Effector CD4-positive, alpha-beta T cell (primary cell): ENCODE results near the gene WDR4.
"Not testable (repeated sequence)": the region's sequence is repeated elsewhere in the genome, so short reads cannot be mapped to it uniquely, and the experiment has no call there.

Source experiments
- DNase-seq: peaks from one replicate; pipeline ENCODE4 v3.0.0-alpha.2; 2020

WDR4 gene

GRCh38 chr21:42837421-42838211 is 41.7 kb downstream of the WDR4 start:
- no peak for DNase-seq

- DNase-seq = no peak
These were observed 42.5 kb downstream of the WDR4 start for GRCh38 chr21:42836767-42837301.

GRCh38 chr21:42836402-42836666 is 43.0 kb downstream of the WDR4 start:
- no peak for DNase-seq

GRCh38 chr21:42835611-42836401 is 43.5 kb downstream of the WDR4 start:
- DNase-seq = no peak

- no peak for DNase-seq
These were observed 44.1 kb downstream of the WDR4 start for GRCh38 chr21:42835211-42835610.

- no peak for DNase-seq
These were observed 44.6 kb downstream of the WDR4 start for GRCh38 chr21:42834726-42835191.

- no peak for DNase-seq
These were observed 45.2 kb downstream of the WDR4 start for GRCh38 chr21:42833859-42834725.

- DNase-seq = peak; percentile 35
These were observed 45.9 kb downstream of the WDR4 start for GRCh38 chr21:42833439-42833815.

- DNase-seq = not testable (repeated sequence)
These were observed 47.1 kb downstream of the WDR4 start for GRCh38 chr21:42832321-42832630.

GRCh38 chr21:42830456-42831455 is 48.6 kb downstream of the WDR4 start:
- DNase-seq = no peak

- no peak for DNase-seq
These were observed 49.4 kb downstream of the WDR4 start for GRCh38 chr21:42829954-42830353.

- DNase-seq = no peak
These were observed 49.9 kb downstream of the WDR4 start for GRCh38 chr21:42829417-42829816.

GRCh38 chr21:42827588-42827987 is 51.8 kb downstream of the WDR4 start:
- no peak for DNase-seq

GRCh38 chr21:42820616-42821465 is 58.5 kb downstream of the WDR4 start:
- no peak for DNase-seq

GRCh38 chr21:42819861-42820615 is 59.3 kb downstream of the WDR4 start:
- no peak for DNase-seq

- DNase-seq = peak; percentile 48
These were observed 61.0 kb downstream of the WDR4 start for GRCh38 chr21:42818328-42818749.

GRCh38 chr21:42815217-42815616 is 64.1 kb downstream of the WDR4 start:
- no peak for DNase-seq

- not testable (repeated sequence) for DNase-seq
These were observed 66.7 kb downstream of the WDR4 start for GRCh38 chr21:42812528-42813241.

- no peak for DNase-seq
These were observed 67.4 kb downstream of the WDR4 start for GRCh38 chr21:42811960-42812359.
